GM18505 (cell line): ENCODE results near the gene EPB41L5.
"Not testable (repeated sequence)": the region's sequence is repeated elsewhere in the genome, so short reads cannot be mapped to it uniquely, and the experiment has no call there.

Experiments used
- ATAC-seq: cut with Tn5 transposase; IDR thresholded peaks from one replicate; pipeline ENCODE4 v1.9.1; 2021; ENCODE audit not compliant: unreplicated experiment
- POLR2A ChIP-seq: IDR thresholded peaks from 4 replicates; pipeline ENCODE4 v1.6.1; 2011; ENCODE audit warnings: borderline replicate concordance; ENCODE audit not compliant: insufficient read depth, insufficient read length; ENCODE audit errors: extremely low read depth

EPB41L5 gene

GRCh38 chr2:120133572-120134244 is 120.8 kb downstream of the EPB41L5 start:
- ATAC-seq, result no peak
- no peak for TF ChIP-seq POLR2A

DNA sequence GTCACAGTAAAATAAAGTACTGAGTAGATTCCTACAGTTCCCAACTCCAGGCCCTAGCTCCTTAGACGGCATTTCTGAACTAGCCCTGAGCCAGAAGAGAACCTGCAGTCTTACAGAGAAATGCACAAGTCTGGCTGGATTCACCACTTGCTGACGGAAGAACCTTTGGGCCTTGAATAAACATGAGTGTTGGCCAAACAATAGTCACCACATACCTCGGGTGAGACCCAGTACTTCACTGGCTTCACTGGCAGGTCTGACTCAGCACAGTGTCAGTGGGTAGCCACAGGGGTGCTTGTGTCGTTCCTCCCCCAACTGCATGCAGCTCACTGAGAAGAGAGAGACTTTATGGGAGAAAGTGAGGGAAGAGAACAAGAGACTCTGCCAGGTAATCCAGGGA is 121.4 kb downstream of the EPB41L5 start:
- ATAC-seq, result no peak
- TF ChIP-seq POLR2A, result no peak

DNA sequence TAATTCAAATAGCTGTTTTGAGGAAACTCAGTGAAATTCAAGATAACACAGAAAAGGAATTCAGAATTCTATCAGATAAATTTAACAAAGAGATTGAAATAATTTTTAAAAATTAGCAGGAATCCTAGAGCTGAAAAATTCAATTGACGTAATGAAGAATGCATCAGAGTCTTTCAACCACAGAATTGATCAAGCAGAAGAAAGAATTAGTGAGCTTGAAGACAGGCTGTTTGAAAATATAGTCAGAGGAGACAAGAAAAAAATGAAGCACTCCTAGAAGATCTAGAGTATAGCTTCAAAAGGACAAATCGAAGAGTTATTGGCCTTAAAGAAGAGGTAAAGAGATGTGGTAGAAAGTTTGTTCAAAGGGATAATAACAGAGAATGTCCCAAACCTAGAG is 122.1 kb downstream of the EPB41L5 start:
- not testable (repeated sequence) for ATAC-seq

- no peak for TF ChIP-seq POLR2A
- no peak for ATAC-seq
These were observed 128.0 kb downstream of the EPB41L5 start for GRCh38 chr2:120140866-120141265.

DNA sequence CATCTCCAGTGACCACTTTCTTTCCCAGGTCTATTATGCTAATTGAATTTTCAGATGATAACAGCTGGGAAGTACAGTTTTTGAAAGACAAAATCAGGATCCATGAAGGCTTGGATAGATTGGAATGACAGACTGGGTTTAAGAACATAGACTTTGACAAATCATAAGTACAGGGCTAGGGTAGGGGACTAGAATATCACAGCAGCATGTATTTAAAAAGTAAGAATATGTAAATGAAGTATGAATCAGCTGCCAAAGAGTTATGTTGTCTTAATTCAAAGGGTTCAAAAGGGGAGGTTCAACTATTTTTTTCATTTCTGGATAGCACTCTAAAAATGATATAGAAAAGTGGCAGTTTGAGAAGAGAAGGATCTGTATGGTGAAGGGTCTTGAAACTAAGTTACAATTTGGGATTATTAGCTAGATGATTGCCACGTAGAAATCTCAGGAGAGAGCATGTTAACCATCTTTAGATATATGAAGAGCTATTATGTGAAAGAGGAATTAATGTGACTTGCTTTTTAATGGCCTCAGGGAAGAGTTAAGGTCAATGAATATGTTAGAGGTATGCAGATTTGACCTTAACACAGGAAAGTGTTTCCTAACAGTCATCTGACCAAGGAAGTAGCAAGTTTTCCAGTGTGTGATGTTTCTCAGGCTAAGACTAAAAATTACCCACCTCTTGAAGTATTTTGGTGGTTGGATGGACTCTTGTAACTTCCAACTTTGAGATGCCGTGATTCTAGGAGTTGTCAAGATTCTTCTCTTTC is 128.6 kb downstream of the EPB41L5 start:
- no peak for TF ChIP-seq POLR2A
- no peak for ATAC-seq

- ATAC-seq, result no peak
- no peak for TF ChIP-seq POLR2A
These were observed 129.8 kb downstream of the EPB41L5 start for GRCh38 chr2:120142528-120143219.

GRCh38 chr2:120148229-120148628 is 135.4 kb downstream of the EPB41L5 start:
- no peak for TF ChIP-seq POLR2A
- no peak for ATAC-seq

- ATAC-seq, result no peak
These were observed 135.8 kb downstream of the EPB41L5 start for GRCh38 chr2:120148669-120149068.

GRCh38 chr2:120149406-120149805 is 136.5 kb downstream of the EPB41L5 start:
- TF ChIP-seq POLR2A, result no peak

More at GRCh38 chr2:120148669-120149068, 135.8 kb downstream of the EPB41L5 start:
- TF ChIP-seq POLR2A, result no peak

GRCh38 chr2:120150040-120150482 is 137.2 kb downstream of the EPB41L5 start:
- no peak for ATAC-seq
- TF ChIP-seq POLR2A, result no peak

More at GRCh38 chr2:120149406-120149805, 136.5 kb downstream of the EPB41L5 start:
- no peak for ATAC-seq

- no peak for TF ChIP-seq POLR2A
- ATAC-seq, result no peak
These were observed 142.4 kb downstream of the EPB41L5 start for GRCh38 chr2:120155308-120155707.

DNA sequence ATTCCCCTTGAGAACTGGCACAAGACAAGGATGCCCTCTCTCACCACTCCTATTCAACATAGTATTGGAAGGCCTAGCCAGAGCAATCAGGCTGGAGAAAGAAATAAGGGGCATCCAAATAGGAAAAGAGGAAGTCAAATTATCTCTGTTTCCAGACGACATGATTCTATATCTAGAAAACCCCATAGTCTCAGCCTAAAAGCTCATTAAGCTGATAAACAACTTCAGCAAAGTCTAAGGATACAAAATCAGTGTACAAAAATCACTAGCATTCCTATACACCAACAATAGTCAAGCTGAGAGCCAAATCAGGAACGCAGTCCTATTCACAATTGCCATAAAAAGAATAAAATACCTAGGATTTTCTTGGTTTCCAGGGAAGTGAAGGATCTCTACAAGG is 145.8 kb downstream of the EPB41L5 start:
- not testable (repeated sequence) for ATAC-seq

- no peak for ATAC-seq
- no peak for TF ChIP-seq POLR2A
These were observed 148.3 kb downstream of the EPB41L5 start for GRCh38 chr2:120161190-120161589.

DNA sequence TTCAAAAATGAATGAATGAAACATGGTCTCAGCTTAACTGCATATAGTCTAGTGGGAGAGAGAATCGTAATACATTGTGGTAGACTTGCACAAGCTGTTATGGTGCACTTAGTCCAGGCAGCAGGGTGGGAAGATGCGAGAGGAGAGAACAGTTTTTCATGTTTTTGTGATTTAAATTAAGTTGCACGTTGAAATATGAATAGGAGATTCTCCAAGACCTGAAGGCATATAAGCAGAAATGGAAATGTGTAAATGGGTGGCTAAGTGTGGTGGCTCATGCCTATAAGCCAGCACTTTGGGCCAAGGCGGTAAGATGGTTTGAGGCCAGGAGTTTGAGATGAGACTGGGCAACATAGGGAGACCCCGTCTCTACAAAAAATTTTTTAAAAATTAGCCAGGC is 149.8 kb downstream of the EPB41L5 start:
- no peak for TF ChIP-seq POLR2A
- ATAC-seq, result no peak
